Measurements from ENCODE around the gene ARHGAP27.

GRCh38 chr17:45351831-45352230, 80.8 kb downstream of the ARHGAP27 start:
- no peak for TF ChIP-seq CTCF (IDR thresholded peaks at IDR 0.05)
- no peak for TF ChIP-seq TCF7 (CRISPR knock-in tag; IDR thresholded peaks at IDR 0.05; ENCODE audit: low read depth)
- no peak for TF ChIP-seq CREB1 (CRISPR knock-in tag; IDR thresholded peaks at IDR 0.05)
- no peak for TF ChIP-seq FOXP4 (CRISPR knock-in tag; IDR thresholded peaks at IDR 0.05)
- TF ChIP-seq E2F1 (CRISPR knock-in tag; IDR thresholded peaks at IDR 0.05), result no peak
- no peak for TF ChIP-seq FOXK1 (CRISPR knock-in tag; IDR thresholded peaks at IDR 0.05)

Data from WTC11 (cell line).